NCI-H446 (cell line): ENCODE results near the gene MPP1.

Source experiments
- DNase-seq, 2 experiments: peaks; one replicate each; lab custom pipeline; 2025; lab: John Stamatoyannopoulos, UW

The MPP1 gene

GRCh38 chrX:154775419-154776349 is 29.6 kb downstream of the MPP1 start:
- DNase-seq, result no peak

- DNase-seq, result no peak
Measured at GRCh38 chrX:154774622-154775021, 30.7 kb downstream of the MPP1 start.

- peak; percentile 88 to 97 for DNase-seq
Measured at GRCh38 chrX:154762537-154763296, 42.6 kb downstream of the MPP1 start, which contains the start of gene DKC1. TSS of gene DKC1 (plus strand) at chrX:154762864. CDS start at chrX:154762966, 102 bp downstream.

- DNase-seq, result no peak
Measured at GRCh38 chrX:154761977-154762536, 43.2 kb downstream of the MPP1 start.

GRCh38 chrX:154758696-154759095 is 46.6 kb downstream of the MPP1 start:
- no peak for DNase-seq

- DNase-seq, result no peak
Measured at GRCh38 chrX:154751669-154752271, 53.5 kb downstream of the MPP1 start.

GRCh38 chrX:154751203-154751668 is 54.0 kb downstream of the MPP1 start:
- DNase-seq, result no peak

GRCh38 chrX:154750301-154751202 is 54.7 kb downstream of the MPP1 start, which contains the start of gene GAB3:
TSS of gene GAB3 (minus strand) at chrX:154751077. CDS start at chrX:154751025, 52 bp downstream.
- no peak for DNase-seq

- no peak for DNase-seq
Measured at GRCh38 chrX:154749856-154750255, 55.4 kb downstream of the MPP1 start.

- peak; percentile 4 to 56 for DNase-seq
Measured at GRCh38 chrX:154748712-154749339, 56.5 kb downstream of the MPP1 start.

GRCh38 chrX:154742613-154743012 is 62.7 kb downstream of the MPP1 start:
- no peak for DNase-seq

GRCh38 chrX:154739952-154740465 is 65.3 kb downstream of the MPP1 start:
- DNase-seq, result no peak

GRCh38 chrX:154738011-154738738 is 67.1 kb downstream of the MPP1 start:
- DNase-seq, result no peak

- no peak for DNase-seq
Measured at GRCh38 chrX:154737136-154737535, 68.1 kb downstream of the MPP1 start.

- no peak for DNase-seq
Measured at GRCh38 chrX:154735695-154736393, 69.4 kb downstream of the MPP1 start.

- no peak for DNase-seq
Measured at GRCh38 chrX:154734061-154734781, 71.1 kb downstream of the MPP1 start.

GRCh38 chrX:154733066-154733425 is 72.2 kb downstream of the MPP1 start:
- no peak for DNase-seq

GRCh38 chrX:154732421-154733065 is 72.7 kb downstream of the MPP1 start:
- DNase-seq, result no peak
